IMR-90 (cell line): ENCODE results near the gene VGLL2. TPM values are rescaled to one million over a fixed set of nuclear protein-coding genes. Genes with fewer than 3 reads are reported as not detected.

ENCODE experiments used
- ATAC-seq: fragments of 200-7000 bp; cut with Tn5 transposase; 2 replicates; pipeline ENCODE4 v1.9.1; 2020; ENCODE audit warnings: low read depth, mild to moderate bottlenecking, moderate library complexity
- BruUV-seq: library from RNA; stranded (reverse); fragments of 400-500 nt; replicated peaks from 2 replicates; lab custom pipeline; 2021; lab: Mats Ljungman, UMichigan
- CTCF ChIA-PET: fragments of 300-600 bp; formaldehyde crosslinking; extraction: SDS; loops from one replicate; lab custom pipeline; 2021; ENCODE audit warnings: antibody characterized with exemption; lab: Yijun Ruan, JAX
- POLR2A ChIA-PET: fragments of 300-600 bp; sonication (Branson Sonifier 250); formaldehyde crosslinking; loops from one replicate; lab custom pipeline; 2022; ENCODE audit warnings: antibody characterized with exemption; ENCODE audit not compliant: unreplicated experiment; lab: Charles Lee
- DNase-seq: peaks from one replicate; pipeline ENCODE4 v3.0.0; 2013
- H2AFZ ChIP-seq: replicated peaks from 2 replicates; pipeline ENCODE3; 2013; ENCODE audit warnings: low read length, mild to moderate bottlenecking; ENCODE audit not compliant: poor library complexity
- H2AK5ac ChIP-seq: 2 replicates; pipeline ENCODE4 v1.6.1; 2013; ENCODE audit warnings: low read depth, low read length, inconsistent platforms
- H2AK9ac ChIP-seq: replicated peaks from 2 replicates; pipeline ENCODE3; 2013; ENCODE audit warnings: mild to moderate bottlenecking, low read depth, low read length, moderate library complexity; ENCODE audit not compliant: poor library complexity
- H2BK120ac ChIP-seq: 2 replicates; pipeline ENCODE4 v1.6.1; 2013; ENCODE audit warnings: low read depth, low read length, inconsistent platforms
- H2BK15ac ChIP-seq: 3 replicates; pipeline ENCODE4 v1.6.1; 2013; ENCODE audit warnings: low read depth, low read length, inconsistent platforms
- H2BK20ac ChIP-seq: 2 replicates; pipeline ENCODE4 v1.6.1; 2013; ENCODE audit warnings: low read depth, mild to moderate bottlenecking, inconsistent platforms, low read length, moderate library complexity
- H2BK5ac ChIP-seq: 2 replicates; pipeline ENCODE4 v1.6.1; 2013; ENCODE audit warnings: mild to moderate bottlenecking, low read depth, low read length, inconsistent platforms; ENCODE audit not compliant: poor library complexity, severe bottlenecking
- H3K14ac ChIP-seq: replicated peaks from 2 replicates; pipeline ENCODE4 v1.6.1; 2013; ENCODE audit warnings: low read depth, low read length, inconsistent platforms
- H3K18ac ChIP-seq: 2 replicates; pipeline ENCODE4 v1.6.1; 2013; ENCODE audit warnings: low read depth, low read length, control low read depth
- H3K23ac ChIP-seq: 2 replicates; pipeline ENCODE4 v1.6.1; 2013; ENCODE audit warnings: low read depth, low read length, inconsistent platforms
- H3K27ac ChIP-seq: 2 replicates; pipeline ENCODE4 v1.5.1; 2013; ENCODE audit warnings: mild to moderate bottlenecking, control low read depth, low read length; ENCODE audit not compliant: insufficient read depth
- H3K27me3 ChIP-seq: 2 replicates; pipeline ENCODE4 v1.6.1; 2013; ENCODE audit warnings: low read length; ENCODE audit not compliant: control insufficient read depth, insufficient read depth
- H3K36me3 ChIP-seq: 2 replicates; pipeline ENCODE4 v1.6.1; 2013; ENCODE audit warnings: low read length, mixed read lengths; ENCODE audit not compliant: control insufficient read depth, insufficient read depth
- H3K4ac ChIP-seq: 2 replicates; pipeline ENCODE4 v1.6.1; 2013; ENCODE audit warnings: low read depth, low read length, inconsistent platforms
- H3K4me1 ChIP-seq: 2 replicates; pipeline ENCODE4 v1.6.1; 2013; ENCODE audit warnings: low read length, mixed read lengths; ENCODE audit not compliant: control insufficient read depth, insufficient read depth
- H3K4me2 ChIP-seq: 2 replicates; pipeline ENCODE4 v1.6.1; 2013; ENCODE audit warnings: low read depth, mild to moderate bottlenecking, control low read depth, low read length, moderate library complexity
- H3K4me3 ChIP-seq: 2 replicates; pipeline ENCODE4 v1.5.1; 2013; ENCODE audit warnings: low read depth, mild to moderate bottlenecking, control low read depth, low read length, moderate library complexity; ENCODE audit not compliant: insufficient read depth
- H3K56ac ChIP-seq: 2 replicates; pipeline ENCODE4 v1.6.1; 2013; ENCODE audit warnings: low read length, inconsistent platforms; ENCODE audit not compliant: insufficient read depth; ENCODE audit errors: extremely low read depth
- H3K79me1 ChIP-seq, 2 experiments: 2 replicates each; pipeline ENCODE4 v1.6.1; 2013; ENCODE audit warnings: low read length in 2 of 2, inconsistent platforms in 1 of 2, low read depth in 1 of 2
- H3K9ac ChIP-seq: 2 replicates; pipeline ENCODE4 v1.6.1; 2013; ENCODE audit warnings: low read depth, low read length, control low read depth
- H3K9me1 ChIP-seq: 2 replicates; pipeline ENCODE4 v1.6.1; 2013; ENCODE audit warnings: low read length, inconsistent platforms; ENCODE audit not compliant: insufficient read depth
- H3K9me3 ChIP-seq: 2 replicates; pipeline ENCODE4 v1.6.1; 2013; ENCODE audit warnings: low read length; ENCODE audit not compliant: control insufficient read depth, insufficient read depth
- H4K20me1 ChIP-seq: 2 replicates; pipeline ENCODE4 v1.6.1; 2013; ENCODE audit warnings: low read length, inconsistent platforms; ENCODE audit not compliant: insufficient read depth
- H4K5ac ChIP-seq: 2 replicates; pipeline ENCODE4 v1.6.1; 2013; ENCODE audit warnings: mild to moderate bottlenecking, low read depth, low read length, control low read depth
- H4K8ac ChIP-seq, 2 experiments: 2 replicates each; pipeline ENCODE4 v1.6.1; 2013; ENCODE audit warnings: low read depth in 2 of 2, low read length in 2 of 2, control low read depth in 1 of 2, inconsistent platforms in 1 of 2
- H4K91ac ChIP-seq: 2 replicates; pipeline ENCODE4 v1.6.1; 2013; ENCODE audit warnings: low read depth, low read length, inconsistent platforms; ENCODE audit not compliant: insufficient read depth
- BHLHE40 ChIP-seq: fragments of 150-350 bp; IDR thresholded peaks from 2 replicates; pipeline ENCODE4 v1.6.1; 2016; ENCODE audit warnings: mild to moderate bottlenecking, low read depth, low read length
- FOS ChIP-seq: fragments of 150-350 bp; IDR thresholded peaks from 2 replicates; pipeline ENCODE4 v1.6.1; 2016; ENCODE audit warnings: low read depth, low read length
- MAFK ChIP-seq: IDR thresholded peaks from 2 replicates; pipeline ENCODE4 v1.6.1; 2012; ENCODE audit warnings: low read depth, low read length, improper control_type of control experiment
- NFE2L2 ChIP-seq: fragments of 150-350 bp; IDR thresholded peaks from 2 replicates; pipeline ENCODE4 v1.6.1; 2016; ENCODE audit warnings: low read depth, mild to moderate bottlenecking, low read length
- RAD21 ChIP-seq: IDR thresholded peaks from 2 replicates; pipeline ENCODE4 v1.6.1; 2012; ENCODE audit warnings: low read length, improper control_type of control experiment
- WGBS, 2 experiments: methylation state at CpG; one replicate each; pipeline versions ENCODE4 v1.1.5 to v1.1.7; 2013; ENCODE audit warnings: missing lambda C conversion rate in 2 of 2; ENCODE audit not compliant: insufficient read length in 1 of 2; ENCODE audit errors: extremely low coverage in 2 of 2; 5-methylcytosine and 5-hydroxymethylcytosine counted together
- dilution Hi-C: fragments of 300-500 bp; cut with HindIII; formaldehyde crosslinking; loops from one replicate; pipeline ENCODE4 v1.14.3; 2018; ENCODE audit warnings: low sequenced_read_pairs; ENCODE audit not compliant: unreplicated experiment
- in situ Hi-C: fragments of 300-500 bp; cut with MboI; formaldehyde crosslinking; loops from 3 replicates; pipeline ENCODE4 v1.14.3; 2019; ENCODE audit warnings: low sequenced_read_pairs, inconsistent platforms, mixed read lengths
- intact Hi-C: fragments of 100-400 bp; cut with micrococcal nuclease; formaldehyde crosslinking; loops from 2 replicates; pipeline ENCODE4 v1.10.0; 2022
- polyA plus RNA-seq, 3 experiments: library from polyadenylated mRNA; depleted of rRNA; stranded (reverse); fragments of >200 nt; gene quantifications; 2 replicates each; pipeline ENCODE4 v1.2.3, GENCODE V29; 2012; ENCODE audit warnings: low replicate concordance in 1 of 3
- total RNA-seq: library from RNA; depleted of rRNA; stranded (reverse); fragments of >200 nt; gene quantifications from 2 replicates; pipeline ENCODE4 v1.2.3, GENCODE V29; 2012
- TF ChIP-seq, protein P1 (sequence below): fragments of 150-350 bp; IDR thresholded peaks from 2 replicates; pipeline ENCODE4 v1.6.1; 2016; ENCODE audit warnings: low read depth, mild to moderate bottlenecking, low read length, moderate library complexity, borderline replicate concordance
- TF ChIP-seq, protein P2 (sequence below): fragments of 150-350 bp; IDR thresholded peaks from 2 replicates; pipeline ENCODE4 v1.6.1; 2017; ENCODE audit warnings: mild to moderate bottlenecking, antibody characterized with exemption, low read length, low read depth
- TF ChIP-seq, protein P3 (sequence below): conservative IDR thresholded peaks from 2 replicates; pipeline ENCODE4 v1.5.1; 2012; ENCODE audit warnings: mild to moderate bottlenecking, low read depth, low read length, improper control_type of control experiment

The VGLL2 gene
- total and polyA plus RNA-seq, 2 of the 4 experiments (the other 2 are of a cell fraction): not detected

DNA sequence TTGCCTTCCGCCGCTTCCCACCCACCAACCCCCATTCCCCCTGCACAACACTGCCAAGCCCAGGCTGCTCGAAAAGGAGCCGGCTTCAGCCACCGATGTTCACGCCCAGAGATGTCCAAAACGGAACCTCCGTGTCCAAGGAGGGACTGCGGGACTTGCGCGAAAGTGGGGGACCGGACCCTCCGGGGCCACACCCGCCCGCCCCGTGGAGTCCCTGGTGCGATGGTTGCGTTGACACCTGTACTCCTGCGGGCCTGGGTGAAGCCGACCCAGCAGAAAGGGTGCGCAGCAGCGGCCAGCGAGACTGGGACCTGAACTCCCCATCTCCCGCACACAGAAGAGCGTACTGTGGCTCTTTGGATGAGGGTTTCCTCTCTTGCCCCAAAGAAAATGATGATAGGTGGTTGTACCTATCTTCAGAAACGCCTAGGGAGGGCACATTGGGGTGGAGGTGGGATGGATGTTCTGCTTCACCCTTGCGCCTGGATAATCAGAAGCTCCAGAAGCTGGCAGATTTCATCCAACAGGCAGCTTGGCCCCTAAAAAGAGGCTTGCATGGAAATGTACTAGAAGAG is 1.9 kb upstream of the VGLL2 start:
- TF ChIP-seq, protein P1, sequence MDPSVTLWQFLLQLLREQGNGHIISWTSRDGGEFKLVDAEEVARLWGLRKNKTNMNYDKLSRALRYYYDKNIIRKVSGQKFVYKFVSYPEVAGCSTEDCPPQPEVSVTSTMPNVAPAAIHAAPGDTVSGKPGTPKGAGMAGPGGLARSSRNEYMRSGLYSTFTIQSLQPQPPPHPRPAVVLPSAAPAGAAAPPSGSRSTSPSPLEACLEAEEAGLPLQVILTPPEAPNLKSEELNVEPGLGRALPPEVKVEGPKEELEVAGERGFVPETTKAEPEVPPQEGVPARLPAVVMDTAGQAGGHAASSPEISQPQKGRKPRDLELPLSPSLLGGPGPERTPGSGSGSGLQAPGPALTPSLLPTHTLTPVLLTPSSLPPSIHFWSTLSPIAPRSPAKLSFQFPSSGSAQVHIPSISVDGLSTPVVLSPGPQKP: no peak
- TF ChIP-seq, protein P2, sequence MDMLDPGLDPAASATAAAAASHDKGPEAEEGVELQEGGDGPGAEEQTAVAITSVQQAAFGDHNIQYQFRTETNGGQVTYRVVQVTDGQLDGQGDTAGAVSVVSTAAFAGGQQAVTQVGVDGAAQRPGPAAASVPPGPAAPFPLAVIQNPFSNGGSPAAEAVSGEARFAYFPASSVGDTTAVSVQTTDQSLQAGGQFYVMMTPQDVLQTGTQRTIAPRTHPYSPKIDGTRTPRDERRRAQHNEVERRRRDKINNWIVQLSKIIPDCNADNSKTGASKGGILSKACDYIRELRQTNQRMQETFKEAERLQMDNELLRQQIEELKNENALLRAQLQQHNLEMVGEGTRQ: no peak
- TF ChIP-seq MAFK (no peak), NFE2L2 (no peak), FOS (no peak), BHLHE40 (no peak), RAD21 (no peak)
- TF ChIP-seq, protein P3, sequence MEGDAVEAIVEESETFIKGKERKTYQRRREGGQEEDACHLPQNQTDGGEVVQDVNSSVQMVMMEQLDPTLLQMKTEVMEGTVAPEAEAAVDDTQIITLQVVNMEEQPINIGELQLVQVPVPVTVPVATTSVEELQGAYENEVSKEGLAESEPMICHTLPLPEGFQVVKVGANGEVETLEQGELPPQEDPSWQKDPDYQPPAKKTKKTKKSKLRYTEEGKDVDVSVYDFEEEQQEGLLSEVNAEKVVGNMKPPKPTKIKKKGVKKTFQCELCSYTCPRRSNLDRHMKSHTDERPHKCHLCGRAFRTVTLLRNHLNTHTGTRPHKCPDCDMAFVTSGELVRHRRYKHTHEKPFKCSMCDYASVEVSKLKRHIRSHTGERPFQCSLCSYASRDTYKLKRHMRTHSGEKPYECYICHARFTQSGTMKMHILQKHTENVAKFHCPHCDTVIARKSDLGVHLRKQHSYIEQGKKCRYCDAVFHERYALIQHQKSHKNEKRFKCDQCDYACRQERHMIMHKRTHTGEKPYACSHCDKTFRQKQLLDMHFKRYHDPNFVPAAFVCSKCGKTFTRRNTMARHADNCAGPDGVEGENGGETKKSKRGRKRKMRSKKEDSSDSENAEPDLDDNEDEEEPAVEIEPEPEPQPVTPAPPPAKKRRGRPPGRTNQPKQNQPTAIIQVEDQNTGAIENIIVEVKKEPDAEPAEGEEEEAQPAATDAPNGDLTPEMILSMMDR: no peak
- H3K4me1 ChIP-seq: no peaks in the 10 kb centered on the region; the same call in 1 of the 2 replicates
- H3K4ac ChIP-seq: no peak overlapping the region
- no peak overlapping the region for H4K5ac ChIP-seq
- H4K20me1 ChIP-seq: no peaks in the 10 kb centered on the region
- DNase-seq (no peak), ATAC-seq (no peak)
- no peaks in the 10 kb centered on the region for H3K9me1 ChIP-seq
- no peak overlapping the region for H3K4me3 ChIP-seq
- H2BK120ac ChIP-seq: no peak overlapping the region
- CTCF ChIA-PET: no interaction called here
- no peak overlapping the region for H3K18ac ChIP-seq
- H2BK15ac ChIP-seq: no peak overlapping the region
- H3K23ac ChIP-seq: no peak overlapping the region
- no peak overlapping the region for H3K27ac ChIP-seq
- no peak overlapping the region for H2AK9ac ChIP-seq
- no peaks in the 10 kb centered on the region for H3K79me1 ChIP-seq
- peaks cover 4% of the 10 kb centered on the region; the same call in 1 of the 2 replicates for H3K9me3 ChIP-seq
- POLR2A ChIA-PET: no interaction called here
- H3K4me2 ChIP-seq: no peak overlapping the region
- intact Hi-C loops (no loop called here), in situ Hi-C loops (no loop called here), dilution Hi-C loops (no loop called here)
- H3K56ac ChIP-seq: no peak overlapping the region
- H3K27me3 ChIP-seq: peaks cover 62% of the 10 kb centered on the region
- no peaks in the 10 kb centered on the region for H3K36me3 ChIP-seq
- no peak overlapping the region for H3K9ac ChIP-seq
- WGBS, 2 experiments: 12% methylated on average over 5 of the region's 27 CpGs; no CpG with 5 or more reads in 1 of the 2 experiments
- no peak overlapping the region for H3K14ac ChIP-seq
- no peak overlapping the region for H2AK5ac ChIP-seq
- no peak overlapping the region for H4K91ac ChIP-seq
- H2AFZ ChIP-seq: no peak overlapping the region
- no peak overlapping the region for H2BK5ac ChIP-seq
- H2BK20ac ChIP-seq: no peak overlapping the region
- no TSS peak for BruUV-seq
- no peak overlapping the region for H4K8ac ChIP-seq
